Activated CD4-positive, alpha-beta T cell treated with anti-CD3 and anti-CD28 coated beads, Interleukin-2, Interleukin-4, amounts not matched to agents 100 ng/mL and 50 ng/mL, durations not matched to agents 16 hours and 8 hours (primary cell): Measurements from ENCODE around the gene COL15A1.
"Not testable (repeated sequence)": the region's sequence is repeated elsewhere in the genome, so short reads cannot be mapped to it uniquely, and the experiment has no call there.

Experiments used
- DNase-seq: peaks from one replicate; pipeline ENCODE4 v3.0.0-alpha.2; 2020; ENCODE audit warnings: low spot score

Gene COL15A1

GRCh38 chr9:98994172-98995058, 50.7 kb downstream of the COL15A1 start:
- DNase-seq = no peak

- no peak for DNase-seq
These were observed 51.5 kb downstream of the COL15A1 start for GRCh38 chr9:98995059-98995671.

DNA sequence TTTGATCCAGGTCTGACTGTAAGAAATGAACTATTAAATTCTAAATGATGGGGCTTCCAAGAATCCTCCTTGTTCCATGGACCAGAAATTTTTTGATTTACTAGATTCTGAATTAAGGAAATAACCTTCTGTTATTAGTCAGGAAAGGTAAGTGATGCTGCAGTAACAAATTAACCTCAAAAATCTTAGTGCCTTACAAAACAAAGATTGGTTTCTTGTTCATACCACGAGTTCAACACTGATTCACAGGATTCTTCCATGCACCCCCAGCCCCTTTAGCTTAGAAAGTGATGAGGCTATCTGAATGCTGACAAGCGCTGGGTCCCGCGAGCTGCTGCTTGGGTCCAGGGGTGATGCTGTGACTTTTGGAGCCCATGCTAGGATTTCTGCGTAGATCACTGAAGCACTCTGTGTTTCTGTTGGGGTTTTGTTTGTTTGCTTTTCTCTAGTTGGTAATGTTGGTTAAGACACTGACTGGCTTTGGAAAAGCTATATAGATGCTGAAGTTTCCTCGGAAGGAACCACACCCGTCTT, 52.3 kb downstream of the COL15A1 start:
- DNase-seq = no peak

DNA sequence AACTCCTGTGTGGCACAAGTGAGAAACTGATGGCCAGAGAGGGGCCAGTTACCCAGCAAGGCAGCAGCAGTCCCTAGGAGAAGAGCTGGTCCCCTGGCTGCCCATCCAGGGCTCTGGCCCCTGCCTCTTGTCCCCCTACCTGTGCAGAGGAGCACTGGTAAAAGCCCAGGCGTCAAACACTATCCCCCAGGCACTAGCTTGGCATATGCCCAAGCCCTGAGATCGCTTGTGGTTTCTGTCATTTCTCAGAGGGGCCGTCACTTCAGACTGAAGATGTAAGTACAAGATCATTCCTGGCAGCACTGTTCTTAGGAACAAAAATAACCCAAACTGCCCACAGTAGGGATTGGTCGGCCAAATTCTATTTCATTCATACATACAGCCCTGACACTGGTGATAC, 53.9 kb downstream of the COL15A1 start:
- DNase-seq = no peak

DNA sequence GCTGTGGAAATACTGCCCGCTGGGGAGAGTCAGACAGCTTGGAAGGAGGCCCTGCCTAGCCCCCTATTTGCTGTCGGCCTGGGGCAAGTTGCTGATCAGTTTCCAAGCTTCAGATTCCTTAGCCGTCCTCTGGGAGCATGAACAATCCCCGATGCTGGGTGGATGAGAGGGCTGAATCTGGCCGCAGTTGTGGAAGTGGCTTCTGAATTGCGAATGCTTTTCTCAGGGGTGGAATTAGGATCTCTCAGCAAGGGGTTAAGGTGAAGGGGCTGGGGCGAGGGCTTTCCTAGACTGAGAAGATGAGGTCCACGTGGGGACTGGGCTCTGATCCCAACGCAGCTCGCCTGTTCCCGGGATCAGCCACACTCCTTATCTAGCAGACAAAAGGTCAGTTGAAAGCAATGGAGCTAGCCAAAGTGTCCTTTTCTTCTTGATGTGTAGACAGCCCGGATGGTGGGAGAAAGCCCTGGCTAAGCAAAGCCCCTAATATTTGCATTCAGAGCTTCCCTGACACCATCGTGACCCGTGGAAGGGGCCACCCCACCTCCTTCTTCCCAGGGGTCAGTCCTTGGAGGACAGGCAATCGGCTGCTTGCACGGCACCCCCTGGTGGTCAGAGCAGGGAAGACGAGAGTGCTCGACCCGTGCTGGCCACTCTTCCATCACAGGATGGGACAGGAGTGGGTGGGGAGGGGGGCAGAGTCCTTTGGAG, 54.9 kb downstream of the COL15A1 start:
- peak; percentile 52 for DNase-seq

- no peak for DNase-seq
These were observed 55.4 kb downstream of the COL15A1 start for GRCh38 chr9:98999152-98999525.

- peak; percentile 42 for DNase-seq
These were observed 57.0 kb downstream of the COL15A1 start for GRCh38 chr9:99000476-99001395.

DNA sequence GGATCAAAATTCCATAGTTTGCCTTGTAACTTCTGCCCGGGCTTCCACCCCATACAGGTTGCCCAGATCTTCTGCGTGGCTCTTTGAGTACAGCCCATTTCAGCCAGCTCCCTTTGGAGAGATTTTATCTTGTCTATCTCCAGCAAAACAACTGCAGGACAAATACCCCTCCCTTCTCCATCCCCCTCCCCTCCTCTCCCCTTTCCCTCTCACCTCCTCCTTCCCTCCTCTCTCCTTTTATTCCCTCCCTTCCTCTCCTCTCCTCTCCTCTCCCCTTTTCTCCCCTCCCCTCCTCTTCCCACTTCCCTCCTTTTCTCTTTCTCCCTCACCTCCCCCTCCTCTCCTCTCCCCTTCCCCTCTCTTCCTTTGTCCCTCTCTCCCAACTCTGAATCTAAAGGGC, 58.2 kb downstream of the COL15A1 start:
- DNase-seq = no peak

DNA sequence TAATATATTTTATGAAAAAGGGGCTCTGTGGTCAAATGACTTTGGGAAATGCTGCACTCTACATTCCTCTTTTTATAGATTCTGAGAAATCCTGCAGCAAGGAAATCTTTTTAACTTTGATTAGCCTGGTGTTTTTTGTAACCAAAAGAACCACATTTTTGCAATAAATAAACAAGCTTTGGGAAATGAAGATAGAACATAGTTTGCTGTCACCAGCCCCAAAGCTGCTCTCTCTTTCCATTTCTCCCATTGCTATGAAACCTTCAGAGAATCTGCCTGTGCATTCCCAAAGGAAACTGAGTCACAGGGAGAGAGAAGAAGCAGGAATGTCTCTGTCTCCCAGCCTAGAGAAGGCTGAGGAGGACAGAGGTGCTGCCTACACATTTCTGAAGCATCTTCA, 59.0 kb downstream of the COL15A1 start:
- no peak for DNase-seq

DNA sequence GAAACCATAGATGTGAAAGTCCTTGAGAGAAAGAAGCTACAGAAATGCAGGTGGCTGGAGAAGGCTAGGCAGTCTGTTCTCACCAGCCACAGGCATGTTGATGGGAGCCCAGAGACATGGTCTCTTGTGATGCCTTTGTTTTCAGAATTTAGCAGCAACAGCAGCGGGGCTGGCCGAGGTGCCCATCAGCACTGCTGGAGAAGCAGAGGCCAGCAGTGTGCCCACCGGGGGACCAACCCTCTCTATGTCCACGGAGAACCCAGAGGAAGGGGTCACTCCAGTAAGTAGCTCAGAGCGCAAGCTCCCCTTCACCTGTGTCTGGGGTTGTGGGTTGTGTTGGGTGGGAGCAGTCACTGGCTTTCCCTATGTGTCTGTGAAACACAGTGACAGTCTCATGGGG, 59.6 kb downstream of the COL15A1 start:
- no peak for DNase-seq

- DNase-seq = no peak
These were observed 60.4 kb downstream of the COL15A1 start for GRCh38 chr9:99004115-99004514.

DNA sequence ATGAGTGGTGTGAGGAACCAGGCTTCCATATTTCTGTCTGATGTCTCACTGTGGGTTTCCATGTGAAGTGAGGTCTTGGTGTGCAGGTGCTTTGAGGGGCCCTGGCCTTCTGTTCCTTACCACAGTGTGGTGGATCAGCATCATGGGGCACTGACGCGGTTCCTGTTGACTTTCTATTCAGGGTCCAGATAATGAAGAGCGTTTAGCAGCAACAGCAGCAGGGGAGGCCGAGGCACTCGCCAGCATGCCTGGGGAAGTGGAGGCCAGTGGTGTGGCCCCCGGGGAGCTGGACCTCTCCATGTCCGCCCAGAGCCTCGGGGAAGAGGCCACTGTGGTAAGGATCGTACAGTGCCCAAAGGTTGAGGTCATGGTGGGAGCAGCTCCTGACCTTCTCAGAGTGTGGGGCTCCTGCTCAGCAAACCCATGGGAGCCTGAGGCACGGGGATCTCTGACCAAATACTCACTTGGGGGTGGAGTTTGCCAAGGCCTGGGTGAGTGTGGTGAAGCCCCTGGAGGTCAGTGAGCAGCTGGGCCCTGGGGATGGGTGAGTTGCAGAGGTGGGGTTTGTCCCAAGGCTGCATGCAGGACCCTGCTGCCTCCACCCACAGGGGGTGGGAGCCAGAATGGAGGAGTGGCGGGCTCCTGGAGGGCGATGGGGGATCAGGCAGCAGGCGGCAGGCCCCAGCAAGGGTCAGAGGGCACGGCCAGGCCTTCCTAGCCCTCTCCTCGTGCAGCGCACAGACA, 61.2 kb downstream of the COL15A1 start:
- no peak for DNase-seq

DNA sequence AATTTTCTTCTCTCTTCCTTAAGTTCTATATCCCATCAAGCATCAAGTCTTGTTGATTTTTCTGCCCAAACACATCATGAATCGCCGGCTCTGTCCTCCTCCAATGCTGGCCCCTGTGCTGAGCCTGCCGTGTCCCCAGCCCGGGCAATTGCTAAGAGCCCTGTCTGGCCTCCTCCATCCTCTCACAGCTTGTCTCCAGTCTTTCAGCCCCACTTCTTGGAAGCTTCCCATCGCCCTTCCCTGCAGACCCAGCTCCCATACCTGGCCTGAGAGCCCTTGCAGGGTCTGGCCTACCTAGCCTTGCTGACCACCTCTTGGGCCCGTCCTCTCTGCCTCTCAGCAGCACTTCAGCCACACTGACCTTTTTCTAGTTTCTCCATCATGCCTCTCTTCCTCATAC, 61.9 kb downstream of the COL15A1 start:
- DNase-seq = no peak

GRCh38 chr9:99006511-99006910, 62.8 kb downstream of the COL15A1 start:
- no peak for DNase-seq

DNA sequence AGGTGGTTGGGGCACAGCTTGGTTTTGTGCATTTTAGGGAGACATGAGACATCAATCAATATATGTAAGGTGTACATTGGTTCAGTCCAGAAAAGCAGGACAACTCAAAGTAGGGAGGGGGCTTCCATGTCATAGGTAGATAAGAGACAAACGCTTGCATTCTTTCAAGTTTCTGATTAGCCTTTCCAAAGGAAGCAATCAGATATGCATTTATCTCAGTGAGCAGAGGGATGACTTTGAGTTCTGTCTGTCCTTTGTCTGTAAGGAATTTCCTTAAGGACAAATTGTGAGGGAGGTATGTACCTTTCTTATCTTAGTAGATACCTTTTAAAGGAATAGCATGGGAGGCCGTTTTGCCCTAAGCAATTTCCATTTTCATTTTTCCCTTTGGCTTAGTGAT, 63.3 kb downstream of the COL15A1 start:
- no peak for DNase-seq

DNA sequence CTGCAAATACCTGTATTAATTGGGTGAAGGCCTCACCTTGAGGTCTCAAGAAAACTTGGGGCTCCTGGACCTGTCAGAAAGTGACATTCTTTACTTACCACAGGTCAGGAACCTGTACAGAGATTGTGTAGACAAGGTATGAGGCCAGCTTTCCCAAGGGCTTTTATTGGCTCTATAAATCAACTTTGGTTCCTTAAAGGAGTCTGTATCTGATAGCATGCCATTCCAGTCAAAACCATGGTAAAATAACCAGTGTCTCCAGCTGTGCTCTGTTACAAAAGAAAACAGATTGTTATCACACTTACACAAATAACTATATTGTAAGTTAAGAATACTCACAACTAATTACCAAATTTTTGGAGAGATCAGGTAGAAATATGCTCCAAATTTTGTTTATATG, 64.5 kb downstream of the COL15A1 start:
- DNase-seq = no peak

DNA sequence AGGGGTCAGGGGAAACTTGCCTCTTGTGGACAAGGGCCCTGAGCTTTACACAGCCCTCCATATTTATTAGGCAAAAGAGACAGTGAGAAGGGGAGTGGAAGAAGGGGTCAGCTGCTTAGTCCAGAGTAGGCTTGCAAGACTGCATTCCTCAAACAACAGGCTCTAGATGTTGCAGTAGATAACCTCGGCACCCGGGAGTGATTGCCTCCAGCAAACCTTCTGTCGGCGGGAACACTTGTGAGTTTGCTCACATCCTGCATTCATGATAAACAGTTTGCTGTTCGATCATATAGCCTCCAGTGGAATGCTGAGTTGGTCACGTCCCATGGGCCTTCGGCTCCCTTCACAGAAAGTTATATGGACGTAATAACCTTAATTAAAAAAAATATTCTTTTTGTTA, 66.7 kb downstream of the COL15A1 start:
- DNase-seq = not testable (repeated sequence)

GRCh38 chr9:99011161-99011709, 67.5 kb downstream of the COL15A1 start:
- DNase-seq = no peak

GRCh38 chr9:99012957-99013512, 69.3 kb downstream of the COL15A1 start:
- no peak for DNase-seq

DNA sequence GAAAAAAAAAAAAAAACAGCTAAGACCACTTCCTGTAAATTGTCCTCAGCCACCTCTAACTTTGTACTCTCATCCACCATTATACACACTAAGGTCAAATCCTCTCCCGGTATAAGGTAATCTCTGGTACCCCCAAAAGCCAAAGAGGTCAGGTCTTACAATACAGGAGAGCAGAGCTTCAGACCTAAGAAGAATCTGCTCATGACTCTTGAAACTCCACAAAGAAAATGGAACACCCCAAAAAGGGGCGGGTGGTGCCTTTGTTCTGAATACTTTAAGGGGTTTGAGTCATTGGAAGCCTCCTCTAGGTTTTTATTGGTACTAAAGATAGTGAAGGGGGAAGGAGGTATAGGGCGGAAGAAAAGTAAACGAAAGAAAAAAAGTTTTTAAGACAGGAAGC, 69.8 kb downstream of the COL15A1 start:
- no peak for DNase-seq
